Skeletal muscle satellite cell (primary cell): ENCODE data around the gene MYOM3.

Experiments used
- H3K27me3 ChIP-seq: 2 replicates; pipeline ENCODE4 v1.7.0; 2013; ENCODE audit warnings: low read length; ENCODE audit not compliant: control insufficient read depth, insufficient read depth
- H3K36me3 ChIP-seq: 2 replicates; pipeline ENCODE4 v1.7.0; 2013; ENCODE audit warnings: mild to moderate bottlenecking, control low read depth, low read length; ENCODE audit not compliant: insufficient read depth
- H3K4me1 ChIP-seq: 2 replicates; pipeline ENCODE4 v1.7.0; 2013; ENCODE audit warnings: low read length; ENCODE audit not compliant: control insufficient read depth, insufficient read depth
- H3K4me2 ChIP-seq: 2 replicates; pipeline ENCODE4 v1.7.0; 2013; ENCODE audit warnings: mild to moderate bottlenecking, low read length
- H3K4me3 ChIP-seq: 2 replicates; pipeline ENCODE4 v1.7.0; 2013; ENCODE audit warnings: low read length
- H3K9ac ChIP-seq: 2 replicates; pipeline ENCODE4 v1.7.0; 2013; ENCODE audit warnings: mild to moderate bottlenecking, low read depth, low read length, moderate library complexity
- H3K9me3 ChIP-seq: replicated peaks from 2 replicates; pipeline ENCODE4 v1.7.0; 2013; ENCODE audit warnings: mild to moderate bottlenecking, control low read depth, low read length

The MYOM3 gene

GRCh38 chr1:24090736-24091135 lies 21.2 kb downstream of the MYOM3 start:
- Histone ChIP-seq H3K9ac (no peak overlapping the region), H3K4me1 (peaks cover 1% of the 10 kb centered on the region)

GRCh38 chr1:24089743-24090555 lies 22.0 kb downstream of the MYOM3 start:
- Histone ChIP-seq H3K4me1 (peaks cover 6% of the 10 kb centered on the region), H3K27me3 (peaks cover 31% of the 10 kb centered on the region), H3K4me2 (no peak overlapping the region), H3K9me3 (no peaks in the 10 kb centered on the region), H3K36me3 (no peaks in the 10 kb centered on the region), H3K9ac (no peak overlapping the region), H3K4me3 (no peak overlapping the region)

More at GRCh38 chr1:24090736-24091135, 21.2 kb downstream of the MYOM3 start:
- H3K4me3 ChIP-seq = no peak overlapping the region
- peaks cover 39% of the 10 kb centered on the region for H3K27me3 ChIP-seq
- H3K9me3 ChIP-seq = no peaks in the 10 kb centered on the region
- H3K4me2 ChIP-seq = no peak overlapping the region
- no peaks in the 10 kb centered on the region for H3K36me3 ChIP-seq

GRCh38 chr1:24089027-24089742 lies 22.8 kb downstream of the MYOM3 start:
- Histone ChIP-seq H3K36me3 (no peaks in the 10 kb centered on the region), H3K4me2 (no peak overlapping the region), H3K27me3 (peaks cover 34% of the 10 kb centered on the region), H3K9me3 (no peaks in the 10 kb centered on the region), H3K4me3 (no peak overlapping the region), H3K4me1 (peaks cover 6% of the 10 kb centered on the region), H3K9ac (no peak overlapping the region)

DNA sequence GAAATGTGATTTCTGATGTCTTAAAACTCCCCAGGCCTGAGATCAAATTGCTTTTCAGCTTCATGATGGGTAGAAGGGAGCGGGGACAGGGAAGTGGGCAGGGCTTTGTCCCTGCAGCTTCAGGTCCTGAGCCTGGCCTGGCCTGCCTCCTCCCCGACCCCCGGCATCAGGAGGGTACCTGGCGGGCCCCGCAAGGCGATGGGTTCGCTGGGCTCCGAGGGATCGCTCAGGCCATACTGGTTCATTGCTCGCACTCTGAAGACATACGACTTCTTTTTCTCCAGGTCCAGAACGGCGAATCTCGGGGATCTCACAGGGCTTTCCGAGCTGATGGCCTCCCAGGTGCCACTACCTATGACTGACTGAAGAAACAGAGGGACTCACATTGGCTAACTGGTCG lies 25.5 kb downstream of the MYOM3 start:
- H3K27me3 ChIP-seq = peaks cover 46% of the 10 kb centered on the region
- no peak overlapping the region for H3K4me2 ChIP-seq
- H3K9ac ChIP-seq = no peak overlapping the region
- H3K4me1 ChIP-seq = peaks cover 6% of the 10 kb centered on the region
- H3K4me3 ChIP-seq = no peak overlapping the region
- H3K36me3 ChIP-seq = no peaks in the 10 kb centered on the region
- no peaks in the 10 kb centered on the region for H3K9me3 ChIP-seq

GRCh38 chr1:24085546-24085945 lies 26.4 kb downstream of the MYOM3 start:
- Histone ChIP-seq H3K4me1 (peaks cover 6% of the 10 kb centered on the region), H3K27me3 (peaks cover 49% of the 10 kb centered on the region), H3K4me2 (no peak overlapping the region), H3K36me3 (no peaks in the 10 kb centered on the region), H3K4me3 (no peak overlapping the region), H3K9me3 (no peaks in the 10 kb centered on the region), H3K9ac (no peak overlapping the region)

DNA sequence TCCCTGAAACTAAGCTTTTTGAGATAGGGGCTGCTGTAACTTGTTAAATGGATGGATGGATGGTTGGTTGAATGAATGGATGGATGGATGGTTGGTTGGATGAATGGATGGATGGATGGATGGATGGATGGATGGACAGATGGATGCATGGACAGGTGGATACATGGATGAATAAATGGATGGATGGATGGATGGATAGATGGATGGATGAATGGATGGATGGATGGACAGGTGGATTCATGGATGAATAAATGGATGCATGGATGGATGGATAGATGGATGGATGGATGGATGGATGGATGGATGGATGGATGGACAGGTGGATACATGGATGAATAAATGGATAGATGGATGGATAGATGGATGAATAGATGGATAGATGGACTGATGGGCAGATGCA lies 26.9 kb downstream of the MYOM3 start:
- H3K4me2 ChIP-seq = no peak overlapping the region
- no peaks in the 10 kb centered on the region for H3K9me3 ChIP-seq
- no peaks in the 10 kb centered on the region for H3K36me3 ChIP-seq
- H3K9ac ChIP-seq = no peak overlapping the region
- peaks cover 6% of the 10 kb centered on the region for H3K4me1 ChIP-seq
- peaks cover 53% of the 10 kb centered on the region for H3K27me3 ChIP-seq
- H3K4me3 ChIP-seq = no peak overlapping the region

- Histone ChIP-seq H3K4me3 (no peak overlapping the region), H3K36me3 (no peaks in the 10 kb centered on the region), H3K4me2 (no peak overlapping the region), H3K9me3 (no peaks in the 10 kb centered on the region), H3K27me3 (peaks cover 54% of the 10 kb centered on the region), H3K9ac (no peak overlapping the region), H3K4me1 (peaks cover 6% of the 10 kb centered on the region)
Measured at GRCh38 chr1:24084050-24084449, 27.9 kb downstream of the MYOM3 start.

DNA sequence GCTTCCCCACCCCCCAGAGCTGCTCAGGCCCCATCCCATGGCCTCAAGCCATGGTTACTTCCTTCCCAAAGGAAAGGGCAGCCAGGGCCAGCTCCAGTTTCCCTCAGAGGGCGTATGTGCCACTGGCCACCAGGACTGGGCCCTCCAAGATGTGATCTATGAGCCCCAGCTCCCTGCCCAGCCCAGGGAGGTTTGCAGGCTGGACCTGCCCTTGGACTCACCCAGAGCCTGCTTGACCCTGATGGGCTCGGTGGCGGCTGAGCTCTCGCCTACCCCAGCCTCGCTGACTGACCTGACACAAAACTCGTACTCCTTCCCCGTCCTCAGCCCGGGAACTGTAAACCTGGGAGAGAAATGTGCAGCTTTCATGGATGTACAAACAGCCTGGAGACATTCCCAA lies 29.6 kb downstream of the MYOM3 start:
- Histone ChIP-seq H3K4me3 (no peak overlapping the region), H3K4me1 (peaks cover 6% of the 10 kb centered on the region), H3K4me2 (no peak overlapping the region), H3K27me3 (peaks cover 39% of the 10 kb centered on the region), H3K9ac (no peak overlapping the region), H3K36me3 (no peaks in the 10 kb centered on the region), H3K9me3 (no peaks in the 10 kb centered on the region)

GRCh38 chr1:24081190-24081589 lies 30.7 kb downstream of the MYOM3 start:
- no peak overlapping the region for H3K4me3 ChIP-seq
- H3K9me3 ChIP-seq = no peaks in the 10 kb centered on the region
- peaks cover 34% of the 10 kb centered on the region for H3K27me3 ChIP-seq
- H3K9ac ChIP-seq = no peak overlapping the region
- H3K4me1 ChIP-seq = peaks cover 6% of the 10 kb centered on the region
- H3K36me3 ChIP-seq = no peaks in the 10 kb centered on the region
- H3K4me2 ChIP-seq = no peak overlapping the region

GRCh38 chr1:24080131-24080530 lies 31.8 kb downstream of the MYOM3 start:
- Histone ChIP-seq H3K4me2 (no peak overlapping the region), H3K36me3 (no peaks in the 10 kb centered on the region), H3K4me1 (no peaks in the 10 kb centered on the region), H3K9ac (no peak overlapping the region), H3K27me3 (peaks cover 37% of the 10 kb centered on the region), H3K4me3 (no peak overlapping the region), H3K9me3 (no peaks in the 10 kb centered on the region)

DNA sequence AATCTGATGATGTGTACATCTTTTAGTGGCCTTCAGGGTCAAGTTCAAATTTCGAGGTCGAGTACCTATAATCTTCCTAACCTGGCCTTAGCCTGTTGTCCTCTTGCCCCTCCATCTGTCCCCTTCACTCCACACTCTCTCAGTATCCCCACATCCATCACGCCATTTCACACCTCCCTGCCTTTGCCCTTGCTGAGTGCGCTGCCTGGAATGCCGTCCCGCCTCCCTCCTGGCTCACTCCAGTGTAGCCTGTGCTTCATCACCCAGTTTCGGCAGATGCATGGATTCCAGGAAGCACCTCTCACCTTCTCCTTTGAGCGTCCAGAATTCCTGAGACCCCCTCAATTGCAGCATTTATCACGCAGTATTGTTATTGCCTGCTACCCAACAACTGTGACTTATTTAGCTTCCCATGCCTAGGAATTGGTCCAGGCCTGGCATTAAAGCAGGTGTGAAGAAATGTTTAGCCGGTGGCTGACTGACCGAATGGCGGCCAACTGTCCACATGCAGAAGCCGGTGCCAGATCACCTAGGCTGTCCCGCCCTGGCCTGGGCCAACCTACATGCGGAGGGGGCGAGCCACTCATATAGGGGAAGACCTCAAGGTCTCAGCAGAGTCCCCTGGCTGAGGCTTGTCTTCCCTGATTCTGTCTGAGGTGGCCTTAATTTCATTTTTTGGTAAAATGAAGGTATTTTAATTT lies 34.5 kb downstream of the MYOM3 start:
- Histone ChIP-seq H3K27me3 (peaks cover 31% of the 10 kb centered on the region), H3K9me3 (no peaks in the 10 kb centered on the region), H3K4me1 (no peaks in the 10 kb centered on the region), H3K9ac (no peak overlapping the region), H3K4me2 (no peak overlapping the region), H3K4me3 (no peak overlapping the region), H3K36me3 (no peaks in the 10 kb centered on the region)
